ENCODE results near the gene KIRREL3. TPM values are rescaled to one million over a fixed set of nuclear protein-coding genes. Genes with fewer than 3 reads are reported as not detected.

The KIRREL3 gene
- total and polyA plus RNA-seq, 2 of the 8 experiments (the other 6 are each of a cell fraction or from before 2014, with no cell fraction given): 0.29 to 0.32 TPM

DNA sequence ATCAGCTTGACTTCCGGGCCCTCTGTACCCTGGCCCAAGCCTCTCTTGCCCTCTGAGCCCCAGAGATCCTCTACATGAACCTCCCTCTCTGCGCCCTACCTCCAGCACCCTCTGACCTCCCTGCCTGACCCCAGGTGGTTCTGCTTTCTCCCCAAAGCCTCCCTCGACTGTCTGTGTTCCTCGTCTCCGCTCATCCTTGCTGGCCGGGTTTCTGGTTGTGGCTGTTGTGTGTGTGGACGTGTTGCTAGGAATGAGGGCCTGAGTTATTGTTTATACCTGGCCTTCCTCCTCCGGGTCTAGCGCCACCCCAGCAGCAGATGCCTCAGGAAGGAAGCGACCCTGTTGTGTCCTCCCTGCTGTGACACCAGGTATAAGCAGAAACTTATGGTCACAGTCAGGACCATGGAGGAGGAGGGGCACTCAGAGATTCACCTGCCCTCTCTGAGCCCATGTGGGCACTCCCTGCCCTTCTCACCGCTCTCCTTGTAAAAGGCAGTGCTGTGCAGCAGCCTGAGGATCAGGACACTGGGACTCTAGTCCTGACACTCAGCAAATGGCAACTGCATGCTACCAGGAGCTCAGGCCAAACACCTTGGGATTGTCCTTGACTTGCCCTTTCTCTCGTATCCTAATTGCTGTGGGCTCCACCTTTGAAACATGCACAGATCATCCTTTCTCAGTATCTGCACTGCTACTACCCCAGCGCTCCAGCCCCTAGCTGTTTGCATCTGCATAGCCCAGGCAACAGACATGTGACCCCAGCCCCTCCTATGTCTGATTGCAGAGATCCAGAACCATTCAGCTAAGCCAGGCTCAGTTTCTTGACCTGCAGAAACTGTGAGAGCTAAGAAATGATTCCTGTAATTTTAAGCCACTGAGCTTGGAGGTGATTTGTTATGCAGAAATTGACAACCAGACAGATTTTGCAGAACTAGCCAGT, 505.0 kb downstream of the KIRREL3 start:
- H3K14ac ChIP-seq (ENCODE audit: insufficient read length): no peak overlapping the region
- H3K36me3 ChIP-seq (ENCODE audit: control insufficient read depth in 2 of 4, insufficient read depth in 4 of 4, low read length in 3 of 4): no peaks in the 10 kb centered on the region
- H2BK5ac ChIP-seq (ENCODE audit: low read depth, low read length): peak overlapping the region; percentile 35; the same call in 1 of the 2 replicates
- H3K4ac ChIP-seq (replicated peaks; ENCODE audit: insufficient read length, low read depth, low read length): peak overlapping the region; percentile 3
- no peak overlapping the region for H3K56ac ChIP-seq (replicated peaks; ENCODE audit: insufficient read length, low read depth, low read length)
- peak overlapping the region; percentile 95; the same call in 1 of the 2 replicates for H2BK15ac ChIP-seq (ENCODE audit: low read length)
- no peak overlapping the region for H3K4me3 ChIP-seq (ENCODE audit: extremely low read depth in 1 of 4, insufficient read depth in 2 of 4, low read depth in 3 of 4, low read length in 4 of 4)
- no peaks in the 10 kb centered on the region for H3K9me3 ChIP-seq (ENCODE audit: insufficient read depth in 2 of 2, low read depth in 1 of 2, low read length in 1 of 2)
- peak overlapping the region; percentile 92 for H2AFZ ChIP-seq (ENCODE audit: low read length)
- H3K18ac ChIP-seq (ENCODE audit: extremely low read depth, low read length): peak overlapping the region; percentile 79
- no peaks in the 10 kb centered on the region for H3K23me2 ChIP-seq (ENCODE audit: low read depth, low read length)
- no peaks in the 10 kb centered on the region for H3K27me3 ChIP-seq (replicated peaks in 1 of 4; ENCODE audit: control insufficient read depth in 3 of 4, extremely low read depth in 1 of 4, insufficient read depth in 3 of 4, low read length in 3 of 4)
- DNase-seq (ENCODE audit: low read depth in 1 of 2, low spot score in 2 of 2) (no peak), FAIRE-seq (no peak)
- H3K27ac ChIP-seq (ENCODE audit: low read depth, low read length): no peak overlapping the region
- H2BK120ac ChIP-seq (replicated peaks; ENCODE audit: low read depth, low read length): no peak overlapping the region
- H2AK5ac ChIP-seq (ENCODE audit: low read depth, low read length): 0 out of 2 replicates have a peak overlapping the region, but pooled peaks have one; percentile 66
- H2BK20ac ChIP-seq (ENCODE audit: low read length): peak overlapping the region; percentile 43; the same call in 1 of the 2 replicates
- no peak overlapping the region for H4K5ac ChIP-seq (ENCODE audit: insufficient read length, low read depth, low read length)
- H4K8ac ChIP-seq (ENCODE audit: extremely low read depth, insufficient read depth, low read length): peak overlapping the region; percentile 41; the same call in 1 of the 2 replicates
- H3K4me1 ChIP-seq (replicated peaks in 1 of 4; ENCODE audit: control insufficient read depth in 3 of 4, insufficient read depth in 4 of 4, low read length in 3 of 4): peaks cover 0 to 22% (median 14%) of the 10 kb centered on the region in 4 experiments; a peak in 6 of 7 replicates
- no peak overlapping the region for H3K9ac ChIP-seq (replicated peaks in 1 of 4; ENCODE audit: extremely low read depth in 1 of 4, low read depth in 3 of 4, low read length in 3 of 4)
- CTCF ChIA-PET (ENCODE audit: partially characterized antibody): interaction anchor here (0.6 to 2.0 kb wide), 6 partner anchors 12 to 112 kb away, joined by 3 to 7 read pairs (median 4); no protein-coding TSS in a partner anchor
- POLR2A ChIA-PET (ENCODE audit: partially characterized antibody): interaction anchor here (2.2 kb wide), 1 partner anchor 15 kb away, joined by 6 read pairs; no protein-coding TSS in a partner anchor
- H4K20me1 ChIP-seq (replicated peaks in 1 of 2; ENCODE audit: control insufficient read depth in 1 of 2, insufficient read depth in 2 of 2, low read length in 2 of 2): no peaks in the 10 kb centered on the region
- H3K79me1 ChIP-seq (ENCODE audit: low read depth, low read length): no peaks in the 10 kb centered on the region
- peak overlapping the region; percentile 15 for H4K91ac ChIP-seq (replicated peaks; ENCODE audit: insufficient read length, low read length)
- H2BK12ac ChIP-seq (ENCODE audit: low read depth, low read length): peak overlapping the region; percentile 75; the same call in 1 of the 2 replicates
- 80% methylated on average over 12 of the region's 13 CpGs; no CpG with 5 or more reads in 1 of the 2 experiments for WGBS, 2 experiments (ENCODE audit: extremely low coverage in 1 of 2, insufficient coverage in 1 of 2, insufficient read length in 1 of 2, insufficient replicate concordance in 2 of 2, low coverage in 1 of 2, low lambda C conversion rate in 2 of 2, missing lambda C conversion rate in 1 of 2)
- H3K23ac ChIP-seq (ENCODE audit: insufficient read length): no peak overlapping the region
- no peak overlapping the region for H3K4me2 ChIP-seq (ENCODE audit: insufficient read depth in 1 of 2, low read depth in 2 of 2, low read length in 2 of 2)
- H3K79me2 ChIP-seq (ENCODE audit: control insufficient read depth in 1 of 2, insufficient read depth in 2 of 2, low read length in 2 of 2): no peaks in the 10 kb centered on the region
- TF ChIP-seq POLR2AphosphoS5 (IDR thresholded peaks at IDR 0.05; ENCODE audit: low read depth, low read length) (no peak), SUZ12 (IDR thresholded peaks at IDR 0.05; ENCODE audit: low read length) (no peak)
- TF ChIP-seq, protein P1, sequence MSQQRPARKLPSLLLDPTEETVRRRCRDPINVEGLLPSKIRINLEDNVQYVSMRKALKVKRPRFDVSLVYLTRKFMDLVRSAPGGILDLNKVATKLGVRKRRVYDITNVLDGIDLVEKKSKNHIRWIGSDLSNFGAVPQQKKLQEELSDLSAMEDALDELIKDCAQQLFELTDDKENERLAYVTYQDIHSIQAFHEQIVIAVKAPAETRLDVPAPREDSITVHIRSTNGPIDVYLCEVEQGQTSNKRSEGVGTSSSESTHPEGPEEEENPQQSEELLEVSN (IDR thresholded peaks at IDR 0.05): no peak

Measured in H1 (cell line).